ENCODE results near the gene FECH. TPM values are rescaled to one million over a fixed set of nuclear protein-coding genes. Genes with fewer than 3 reads are reported as not detected.

FECH gene
- total and polyA plus RNA-seq, 9 of the 15 experiments (the other 6 are each of a cell fraction or from before 2014, with no cell fraction given), result 19.8 to 170 (median 56.8) TPM

DNA sequence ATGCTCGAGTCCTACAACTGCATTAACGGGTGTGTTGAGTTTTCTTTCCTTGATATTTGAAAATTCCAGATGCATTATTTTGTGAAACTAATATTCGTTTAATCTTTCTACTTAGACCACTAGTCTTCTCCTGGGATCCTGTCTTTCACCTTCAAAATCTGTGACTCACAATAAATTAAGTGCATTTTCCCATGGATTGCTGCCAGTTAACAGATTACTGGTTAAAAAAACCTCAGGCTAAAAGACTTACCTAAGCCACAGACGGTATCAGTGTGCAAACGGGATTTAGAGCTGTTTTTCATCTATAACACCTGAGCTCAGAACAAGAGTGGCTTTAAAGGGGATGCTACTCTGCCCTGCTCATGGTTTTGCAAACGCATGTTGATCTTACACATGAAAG, 10.2 kb downstream of the FECH start (continued):
- no peak for TF ChIP-seq GTF3C2 (IDR thresholded peaks at IDR 0.05; ENCODE audit: borderline replicate concordance, extremely low read depth, insufficient read length)
- no peak for TF ChIP-seq ZNF124 (CRISPR knock-in tag; IDR thresholded peaks at IDR 0.05)
- TF ChIP-seq MEF2A (IDR thresholded peaks at IDR 0.05; ENCODE audit: control insufficient read depth, low read depth, low read length), result no peak
- TF ChIP-seq NFE2L1 (tag; IDR thresholded peaks at IDR 0.05; ENCODE audit: borderline replicate concordance, low read depth), result no peak

DNA sequence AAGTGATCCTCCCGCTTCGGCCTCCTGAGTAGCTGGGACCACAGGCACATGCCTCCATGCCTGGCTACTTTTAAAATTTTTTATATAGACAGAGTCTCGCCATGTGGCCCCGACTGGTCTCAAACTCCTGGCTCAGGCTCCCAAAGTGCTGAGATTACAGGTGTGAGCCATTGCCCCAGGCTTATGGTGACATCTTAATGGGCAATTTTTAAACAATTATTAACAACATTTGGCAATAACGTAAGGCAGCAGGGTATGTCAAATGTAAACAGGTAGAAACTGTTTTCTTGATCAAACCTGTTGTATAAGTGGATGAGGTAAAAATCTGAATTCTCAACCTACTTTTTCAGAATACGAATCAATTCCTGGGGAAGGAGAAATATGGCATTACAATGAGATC, 11.0 kb downstream of the FECH start:
- Histone ChIP-seq H4K20me1 (replicated peaks; ENCODE audit: control insufficient read depth, insufficient read depth, low read length) (no peaks in the 10 kb centered on the region), H3K36me3 (ENCODE audit: control insufficient read depth, insufficient read depth, low read length) (peaks cover 87% of the 10 kb centered on the region), H3K4me2 (ENCODE audit: insufficient read depth, low read length) (no peak overlapping the region), H3K9me3 (replicated peaks; ENCODE audit: control insufficient read depth, insufficient read depth, low read depth, low read length) (no peaks in the 10 kb centered on the region), H3K79me2 (ENCODE audit: control insufficient read depth, insufficient read depth, low read length) (peaks cover 18% of the 10 kb centered on the region), H3K27ac (ENCODE audit: extremely low read depth, low read depth, low read length) (no peak overlapping the region), H2AFZ (ENCODE audit: low read depth, low read length) (no peak overlapping the region), H3K9ac (ENCODE audit: insufficient read depth in 1 of 2, low read depth in 2 of 2, low read length in 2 of 2) (no peak overlapping the region), H3K27me3 (ENCODE audit: control insufficient read depth in 2 of 2, insufficient read depth in 2 of 2, low read length in 2 of 2) (no peaks in the 10 kb centered on the region), H3K4me3 (no peak overlapping the region), H3K9me1 (ENCODE audit: control insufficient read depth, insufficient read depth, low read length) (no peaks in the 10 kb centered on the region), H3K4me1 (replicated peaks in 1 of 2; ENCODE audit: control insufficient read depth in 2 of 2, insufficient read depth in 2 of 2, low read length in 2 of 2) (0 out of 5 replicates have a peak, but pooled peaks cover 0 to 2% of the 10 kb centered on the region in 2 experiments)
- in situ Hi-C loops (cut with MboI) (no loop called here), intact Hi-C loops (cut with micrococcal nuclease) (no loop called here)
- WGBS (ENCODE audit: insufficient coverage, low coverage, missing lambda C conversion rate), result 81% methylated on average over 6 of the region's 6 CpGs
- ATAC-seq (no peak), FAIRE-seq (no peak), DNase-seq (ENCODE audit: extremely low read depth in 1 of 4, low spot score in 3 of 4) (no peak)
- CTCF ChIA-PET (ENCODE audit: low intra/inter-chr PET ratio), result no interaction called here
- POLR2A ChIA-PET, result no interaction called here
- TF ChIP-seq SRSF3 (IDR thresholded peaks at IDR 0.05; ENCODE audit: insufficient read depth, low read length) (no peak), NKRF (IDR thresholded peaks at IDR 0.05; ENCODE audit: borderline replicate concordance) (no peak), PHTF2 (CRISPR knock-in tag; IDR thresholded peaks at IDR 0.05) (no peak), ELF1 (tag; IDR thresholded peaks at IDR 0.05) (no peak), NFRKB (IDR thresholded peaks at IDR 0.05; ENCODE audit: low read depth) (no peak), CBX1 (IDR thresholded peaks at IDR 0.05; ENCODE audit: low read depth) (no peak), HDAC2 (IDR thresholded peaks at IDR 0.05) (no peak)
- BruUV-seq (replicated peaks), result no TSS peak
